Bronchial epithelial cell (primary cell): Measurements from ENCODE around the gene PLSCR5. TPM values are rescaled to one million over a fixed set of nuclear protein-coding genes. Genes with fewer than 3 reads are reported as not detected.
A peak's percentile ranks its signal among the peaks of the same experiment; 100 is the strongest.

Source experiments
- DNase-seq: peaks from one replicate; pipeline ENCODE4 v3.0.0-alpha.2; 2010; ENCODE audit warnings: low read depth
- FAIRE-seq: peaks from 2 replicates; lab custom pipeline; 2011; peaks lifted over from hg19 to GRCh38; lab: Jason Lieb, UNC
- H3K27me3 ChIP-seq: 2 replicates; pipeline ENCODE4 v1.5.1; 2011; ENCODE audit warnings: low read length; ENCODE audit not compliant: control insufficient read depth, insufficient read depth
- H3K36me3 ChIP-seq: 2 replicates; pipeline ENCODE4 v1.5.1; 2011; ENCODE audit warnings: low read length; ENCODE audit not compliant: control insufficient read depth, insufficient read depth
- H3K4me3 ChIP-seq: 2 replicates; pipeline ENCODE4 v1.5.1; 2011; ENCODE audit warnings: mild to moderate bottlenecking, low read depth, low read length, control low read depth
- CTCF ChIP-seq: IDR thresholded peaks from 2 replicates; pipeline ENCODE4 v1.5.1; 2011; ENCODE audit warnings: mild to moderate bottlenecking, moderate library complexity, low read length, control low read depth, inconsistent platforms; ENCODE audit not compliant: insufficient read depth, severe bottlenecking
- total RNA-seq: library from RNA; depleted of rRNA; stranded (reverse); fragments of >200 nt; gene quantifications from 2 replicates; pipeline ENCODE4 v1.2.1, GENCODE V29; 2014

PLSCR5 gene
- total RNA-seq, 1 donor from 2014 or later, result not detected

GRCh38 chr3:146628671-146629070 lies 23.5 kb upstream of the PLSCR5 start:
- no peak for TF ChIP-seq CTCF
- FAIRE-seq, result no peak

GRCh38 chr3:146626403-146627122 lies 21.4 kb upstream of the PLSCR5 start:
- DNase-seq, result no peak
- no peak for TF ChIP-seq CTCF
- Histone ChIP-seq H3K36me3 (no peaks in the 10 kb centered on the region), H3K27me3 (no peaks in the 10 kb centered on the region), H3K4me3 (no peak overlapping the region)
- FAIRE-seq, result no peak

More at GRCh38 chr3:146628671-146629070, 23.5 kb upstream of the PLSCR5 start:
- DNase-seq, result no peak
- H3K4me3 ChIP-seq, result no peak overlapping the region
- H3K27me3 ChIP-seq, result no peaks in the 10 kb centered on the region
- no peaks in the 10 kb centered on the region for H3K36me3 ChIP-seq

- H3K27me3 ChIP-seq, result no peaks in the 10 kb centered on the region
- DNase-seq, result peak; percentile 40
- peak overlapping the region; percentile 8 for H3K4me3 ChIP-seq
- no peak for TF ChIP-seq CTCF
- no peaks in the 10 kb centered on the region for H3K36me3 ChIP-seq
- FAIRE-seq, result no peak
Observed at GRCh38 chr3:146625186-146625775, 20.1 kb upstream of the PLSCR5 start.

GRCh38 chr3:146621723-146622122 lies 16.6 kb upstream of the PLSCR5 start:
- TF ChIP-seq CTCF, result no peak
- FAIRE-seq, result no peak
- no peak for DNase-seq
- no peaks in the 10 kb centered on the region for H3K36me3 ChIP-seq
- H3K27me3 ChIP-seq, result no peaks in the 10 kb centered on the region
- H3K4me3 ChIP-seq, result no peak overlapping the region

GRCh38 chr3:146612015-146612414 lies 6.9 kb upstream of the PLSCR5 start:
- H3K27me3 ChIP-seq, result no peaks in the 10 kb centered on the region
- no peak for DNase-seq
- H3K4me3 ChIP-seq, result no peak overlapping the region
- TF ChIP-seq CTCF, result no peak
- FAIRE-seq, result no peak
- no peaks in the 10 kb centered on the region for H3K36me3 ChIP-seq
